ENCODE data around the gene ATG101.
"Not testable (repeated sequence)": the region's sequence is repeated elsewhere in the genome, so short reads cannot be mapped to it uniquely, and the experiment has no call there.

Gene ATG101

DNA sequence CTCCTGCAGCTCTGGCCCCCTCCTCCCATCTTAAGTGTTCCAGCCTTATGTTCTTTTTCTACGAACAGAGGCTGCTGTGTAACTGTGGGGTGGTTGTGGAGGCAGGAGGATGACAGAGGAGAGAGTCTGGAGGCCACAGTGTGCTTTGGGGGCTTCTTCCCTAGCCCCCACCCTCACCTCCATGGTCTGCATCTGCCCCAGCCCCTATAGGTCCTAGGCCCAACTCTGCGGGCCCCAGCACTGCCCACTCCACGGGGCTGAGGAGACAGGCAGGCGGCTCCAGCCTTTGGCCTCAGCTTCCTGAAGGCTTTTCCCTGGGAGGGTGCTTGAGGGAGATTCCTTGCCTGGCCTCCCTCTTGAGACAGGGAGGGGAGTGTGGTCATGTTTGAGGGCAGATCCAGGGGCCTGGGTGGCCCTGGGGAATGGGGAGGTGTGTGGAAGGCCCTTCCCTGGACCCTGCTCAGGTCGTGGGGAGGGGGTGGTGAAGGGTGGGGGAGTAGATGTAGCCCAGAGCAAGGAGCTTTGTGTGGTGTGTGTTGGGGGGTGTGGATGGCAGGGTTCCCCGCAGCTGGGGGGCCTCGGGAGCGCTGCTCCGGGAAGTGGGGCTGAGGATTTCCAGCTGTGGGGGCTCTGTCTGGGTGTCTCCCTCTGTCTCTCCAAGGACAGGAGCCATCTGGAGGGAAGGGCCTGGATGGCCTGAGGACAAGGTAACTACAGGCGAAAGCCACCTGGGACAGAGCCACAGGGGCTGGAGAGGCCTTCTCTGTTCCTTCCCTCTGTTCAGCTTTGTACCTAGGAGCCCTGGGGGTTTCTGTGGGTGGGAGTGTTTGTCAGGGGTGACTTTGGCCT is 10.8 kb downstream of the ATG101 start:
- no peak for DNase-seq

- peak; percentile 53 for DNase-seq
These were observed 11.5 kb downstream of the ATG101 start for GRCh38 chr12:52081263-52081733.

DNA sequence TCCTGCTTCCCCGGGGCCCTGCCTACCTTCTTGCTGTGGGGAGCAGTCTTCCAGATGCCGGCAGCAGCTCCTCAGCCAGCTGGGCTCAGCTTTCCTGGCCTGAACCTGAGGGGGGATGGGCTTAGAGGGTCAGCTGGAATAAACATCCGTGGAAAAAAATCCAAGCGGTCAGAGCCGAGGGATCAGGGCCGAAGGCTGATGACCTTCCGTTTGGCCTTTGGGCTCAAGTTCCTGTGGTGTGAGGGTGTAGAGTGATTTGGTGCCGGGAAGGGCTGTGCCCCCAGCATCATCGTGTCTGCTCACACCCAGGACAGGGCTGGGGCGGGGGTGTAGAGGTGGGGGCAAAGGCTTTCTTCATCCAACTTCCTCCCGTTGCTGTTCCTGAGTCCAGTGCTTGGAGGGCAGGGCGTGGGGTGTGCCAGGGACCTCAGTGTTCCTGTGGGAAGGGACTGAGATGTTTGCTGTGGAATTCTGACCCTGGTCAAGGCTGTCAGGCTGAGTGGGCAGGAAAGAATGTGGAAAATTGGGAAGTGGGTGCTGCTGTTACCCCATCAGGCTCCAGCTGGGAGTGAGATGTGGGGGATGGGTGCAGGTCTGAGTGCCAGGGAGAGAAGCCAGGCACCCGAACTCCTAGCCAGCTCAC is 12.4 kb downstream of the ATG101 start:
- no peak for DNase-seq

DNA sequence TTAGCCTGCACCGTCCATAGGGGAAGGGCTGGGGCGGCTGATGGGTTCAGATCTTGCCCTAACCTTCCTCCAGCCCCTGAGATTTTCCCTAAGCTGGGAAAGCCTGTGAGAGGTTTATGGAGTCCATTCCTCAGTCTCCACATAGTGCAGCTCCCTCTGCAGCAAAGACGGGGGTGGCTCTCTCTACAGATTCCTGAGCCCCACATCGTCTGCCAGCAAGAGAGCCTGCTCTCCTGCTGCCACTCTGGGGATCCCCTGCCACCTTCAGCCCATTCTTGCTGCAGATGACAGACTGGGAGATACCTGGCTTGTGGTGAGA is 12.8 kb downstream of the ATG101 start:
- no peak for DNase-seq

DNA sequence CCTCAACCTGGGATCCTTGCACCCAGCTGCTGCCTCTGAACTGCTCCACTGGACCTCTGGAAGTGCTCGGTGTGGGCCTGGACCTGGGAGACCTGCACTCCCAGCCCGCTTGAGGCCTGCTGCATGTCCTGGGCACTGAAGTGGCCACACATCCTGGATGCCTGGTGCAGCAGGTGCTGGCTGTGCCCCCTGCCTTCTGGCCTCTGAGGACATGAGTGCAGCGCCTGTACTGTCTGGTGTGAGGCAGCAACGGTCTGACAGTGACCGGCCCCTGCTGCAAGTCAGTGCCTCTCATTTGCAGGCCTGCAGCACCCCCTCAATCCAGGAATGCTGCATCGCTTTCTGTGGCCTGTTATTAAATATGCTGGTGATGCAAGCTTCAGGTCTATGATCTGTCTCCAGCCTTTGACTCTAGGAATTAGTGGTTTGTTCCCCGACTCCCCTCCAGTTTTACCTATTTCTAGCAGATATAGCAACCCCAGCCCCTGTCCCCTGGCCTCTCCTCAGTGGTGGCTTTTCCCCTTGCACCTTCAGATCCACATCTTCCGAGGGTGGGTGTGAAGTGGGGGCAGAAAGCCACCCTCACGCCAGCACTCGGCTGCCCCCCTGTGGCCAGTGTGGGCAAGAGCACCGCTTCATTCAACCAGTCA is 13.3 kb downstream of the ATG101 start:
- peak; percentile 75 for DNase-seq

GRCh38 chr12:52083638-52083996 is 13.8 kb downstream of the ATG101 start:
- DNase-seq = no peak

DNA sequence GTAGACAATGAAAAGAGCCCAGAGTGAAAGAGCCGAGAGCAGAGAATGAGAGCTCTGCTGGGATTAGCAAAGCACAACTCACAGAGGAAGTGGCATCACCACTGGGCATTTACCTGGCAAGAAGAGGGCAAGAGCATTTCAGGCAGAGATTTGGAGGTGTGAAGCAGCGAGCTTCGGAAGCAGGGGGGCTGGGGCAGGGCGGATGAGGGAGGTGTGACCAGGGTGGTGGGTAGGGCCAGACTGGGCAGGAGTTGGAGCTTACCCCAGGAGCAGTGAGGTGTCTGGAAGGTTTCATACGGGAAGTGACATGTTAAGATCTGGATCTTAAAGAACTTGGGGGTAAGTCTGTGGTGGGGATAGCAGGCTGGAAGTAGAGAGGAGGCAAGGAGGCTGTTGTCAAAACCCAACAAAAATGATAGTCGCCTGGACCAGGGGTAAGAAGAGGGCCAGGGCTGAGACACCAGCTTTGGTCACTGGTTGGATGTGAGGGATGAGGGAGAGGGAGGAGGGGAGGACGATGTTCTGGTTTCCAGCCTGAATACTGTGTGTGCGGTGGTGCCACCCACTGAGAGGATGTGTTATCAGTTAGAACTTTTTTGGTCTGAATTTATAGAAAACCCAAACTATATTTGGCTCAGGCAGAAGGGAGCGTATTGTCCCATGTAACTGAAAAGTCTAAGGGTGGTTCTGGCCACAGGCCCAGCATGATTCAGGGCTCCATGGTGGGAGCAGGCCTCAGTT is 14.9 kb downstream of the ATG101 start:
- no peak for DNase-seq

DNA sequence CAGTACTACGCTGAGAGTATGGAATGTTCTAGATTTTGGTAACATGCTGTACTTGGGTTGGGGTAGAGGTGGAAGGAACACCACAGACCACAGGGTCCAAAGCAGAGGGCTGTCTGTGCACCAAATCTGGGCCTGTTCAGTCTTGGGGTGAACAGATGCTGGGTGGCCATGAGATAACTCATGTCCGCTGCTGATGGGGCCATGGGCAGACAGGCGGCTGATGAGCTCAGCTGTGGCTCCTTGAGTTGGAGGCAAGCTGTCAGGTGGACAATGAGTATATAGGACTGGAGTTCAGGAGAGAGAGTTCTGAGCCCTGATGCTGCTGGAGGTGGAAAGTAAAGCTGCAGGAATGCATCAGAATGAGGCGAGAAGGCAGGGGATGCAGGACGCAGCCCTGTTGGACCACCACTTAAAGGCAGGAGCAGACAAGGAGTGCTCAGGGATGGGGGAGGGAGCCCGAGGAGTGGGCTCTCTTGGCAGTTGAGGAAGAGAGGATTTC is 16.0 kb downstream of the ATG101 start:
- no peak for DNase-seq

DNA sequence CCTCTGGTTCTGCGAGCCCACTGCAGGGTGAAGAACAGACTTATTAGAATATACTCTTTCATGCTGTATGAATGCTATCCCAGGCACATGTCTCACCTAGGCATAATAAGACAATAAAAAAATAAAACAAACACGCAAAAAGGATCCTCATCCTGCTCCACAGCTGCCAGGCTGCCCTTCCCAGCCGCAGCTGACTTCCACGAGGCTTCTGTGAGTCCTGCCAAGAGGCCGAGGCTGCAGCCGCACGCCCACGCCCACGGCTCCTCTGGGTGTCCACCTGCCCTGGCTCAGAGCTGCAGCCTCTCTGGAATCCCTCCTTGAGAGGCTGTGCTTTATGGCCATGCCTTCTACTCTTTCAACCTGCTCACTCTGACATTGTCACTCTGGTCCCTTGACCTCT is 16.6 kb downstream of the ATG101 start:
- DNase-seq = no peak

DNA sequence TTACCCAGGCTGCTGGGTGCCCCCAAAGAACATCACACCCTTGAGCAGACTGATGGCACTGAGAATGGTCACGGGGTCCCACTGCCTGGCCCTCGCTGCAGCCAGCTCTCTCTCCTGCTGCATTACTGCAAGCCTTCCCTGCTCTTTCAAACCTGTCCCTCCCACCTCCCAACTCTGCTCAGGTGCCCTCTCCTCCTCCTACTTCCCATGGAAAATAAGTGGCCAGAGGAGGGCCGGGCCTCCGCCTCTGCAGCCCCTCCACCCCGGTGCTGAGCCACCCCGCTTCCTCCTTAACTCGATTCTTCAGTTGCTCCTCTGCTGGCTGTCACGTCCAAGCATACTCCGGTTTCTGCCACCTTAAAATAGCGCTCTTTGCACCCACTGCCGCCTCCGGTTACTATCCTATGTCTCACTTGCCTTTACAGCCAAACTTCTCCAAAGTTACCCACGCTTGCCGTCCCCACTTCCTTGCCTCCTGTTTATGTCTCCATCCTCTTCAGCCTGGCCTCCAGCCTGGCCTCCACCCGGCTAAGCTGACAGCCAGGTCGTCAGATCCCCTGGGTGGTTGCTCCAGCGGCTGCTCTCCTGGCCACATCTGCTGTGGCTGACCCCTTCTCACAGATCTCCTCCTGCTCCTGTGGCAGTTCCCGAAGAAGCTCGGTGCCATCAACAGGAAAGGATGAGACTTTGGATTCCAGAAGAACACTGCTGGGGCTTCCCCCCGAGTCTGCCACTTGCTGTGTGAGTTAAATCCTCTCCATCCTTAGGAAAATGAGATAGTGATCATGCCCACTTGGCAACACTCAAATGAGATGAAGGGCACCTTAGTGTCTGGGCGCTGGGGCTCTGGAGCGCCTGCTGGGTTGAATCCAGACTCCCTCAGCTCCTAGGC is 17.4 kb downstream of the ATG101 start:
- DNase-seq = no peak

DNA sequence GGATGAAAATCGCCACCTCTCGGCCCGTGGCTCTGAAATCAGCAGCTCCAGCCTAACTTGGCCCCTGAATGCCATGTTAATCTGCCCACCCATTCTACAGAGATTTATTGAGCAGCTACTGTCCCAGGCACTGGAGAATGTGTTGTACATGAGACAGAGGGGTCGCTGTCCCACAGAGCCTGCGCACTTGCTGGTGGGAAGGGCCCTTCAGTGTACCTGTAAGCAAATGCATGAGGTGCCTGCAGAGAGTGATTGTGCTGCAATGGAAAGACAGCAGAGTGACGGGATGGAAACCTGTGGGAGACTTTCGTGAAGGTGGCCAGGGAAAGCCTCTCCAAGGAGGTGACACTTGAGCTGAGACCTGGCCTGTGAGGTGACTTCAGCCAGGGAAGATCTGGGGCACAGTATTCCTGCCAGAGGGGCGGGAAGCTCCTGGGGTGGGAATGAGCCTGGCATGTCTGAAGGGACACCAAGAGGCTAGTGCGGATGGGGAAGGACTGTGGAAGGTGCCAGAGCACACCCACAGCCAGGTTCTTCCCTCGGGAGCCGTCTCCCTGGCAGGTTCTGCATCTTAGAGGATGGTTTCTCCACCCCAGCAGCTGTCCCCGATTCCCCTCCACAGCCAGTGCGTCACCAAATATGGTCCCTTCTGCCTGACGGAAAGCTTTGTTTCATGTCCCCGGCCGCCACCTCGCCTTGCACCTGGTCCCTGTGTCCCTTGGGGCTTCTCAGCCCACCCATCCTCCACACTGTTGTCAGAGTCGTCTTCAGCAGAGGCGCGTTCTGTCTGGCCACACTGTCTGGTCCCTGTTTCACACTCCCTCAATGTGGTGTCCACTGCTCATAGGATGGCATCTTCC is 18.4 kb downstream of the ATG101 start:
- DNase-seq = no peak

GRCh38 chr12:52089491-52089890 is 19.7 kb downstream of the ATG101 start:
- no peak for DNase-seq

GRCh38 chr12:52090291-52090690 is 20.5 kb downstream of the ATG101 start:
- DNase-seq = no peak

DNA sequence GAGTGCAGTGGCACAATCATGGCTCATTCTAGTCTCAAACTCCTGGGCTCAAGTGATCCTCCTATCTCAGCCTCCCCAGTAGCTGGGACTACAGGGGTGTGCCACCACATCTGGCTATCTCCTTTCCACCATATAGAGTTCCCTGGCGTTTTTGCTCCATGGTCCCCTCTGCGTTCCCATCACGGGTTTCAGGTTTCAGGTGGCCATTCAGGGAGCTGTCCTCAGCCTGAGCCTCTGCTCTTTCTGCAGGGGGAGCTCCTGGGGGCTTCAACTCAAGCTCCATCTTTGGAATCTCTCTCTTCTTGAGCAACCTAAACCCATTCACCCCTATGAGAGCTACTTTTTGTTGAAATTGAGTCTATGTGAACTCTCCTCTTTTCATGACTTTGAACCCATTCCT is 21.3 kb downstream of the ATG101 start:
- no peak for DNase-seq

DNA sequence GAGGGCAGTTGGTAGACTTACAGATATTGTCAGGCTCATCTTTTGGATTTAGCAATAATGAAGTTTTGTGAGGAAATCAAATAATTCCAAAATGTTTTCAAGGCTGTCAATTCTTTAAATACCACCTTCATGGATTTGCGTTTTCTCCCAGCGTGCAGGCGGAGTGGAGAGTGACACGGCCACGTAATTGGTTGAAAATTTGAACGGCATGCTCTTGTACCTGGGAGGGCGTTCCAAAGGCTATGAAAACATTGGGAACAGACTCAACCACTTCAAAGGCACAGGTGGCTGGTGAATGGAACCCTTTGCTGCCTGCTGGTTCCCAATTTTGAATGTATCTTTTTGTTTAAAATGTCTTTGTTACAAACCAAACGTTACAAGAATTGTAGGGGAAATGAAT is 22.1 kb downstream of the ATG101 start:
- no peak for DNase-seq

GRCh38 chr12:52093346-52093745 is 23.6 kb downstream of the ATG101 start:
- DNase-seq = no peak

GRCh38 chr12:52096332-52097044 is 26.7 kb downstream of the ATG101 start:
- no peak for DNase-seq

DNA sequence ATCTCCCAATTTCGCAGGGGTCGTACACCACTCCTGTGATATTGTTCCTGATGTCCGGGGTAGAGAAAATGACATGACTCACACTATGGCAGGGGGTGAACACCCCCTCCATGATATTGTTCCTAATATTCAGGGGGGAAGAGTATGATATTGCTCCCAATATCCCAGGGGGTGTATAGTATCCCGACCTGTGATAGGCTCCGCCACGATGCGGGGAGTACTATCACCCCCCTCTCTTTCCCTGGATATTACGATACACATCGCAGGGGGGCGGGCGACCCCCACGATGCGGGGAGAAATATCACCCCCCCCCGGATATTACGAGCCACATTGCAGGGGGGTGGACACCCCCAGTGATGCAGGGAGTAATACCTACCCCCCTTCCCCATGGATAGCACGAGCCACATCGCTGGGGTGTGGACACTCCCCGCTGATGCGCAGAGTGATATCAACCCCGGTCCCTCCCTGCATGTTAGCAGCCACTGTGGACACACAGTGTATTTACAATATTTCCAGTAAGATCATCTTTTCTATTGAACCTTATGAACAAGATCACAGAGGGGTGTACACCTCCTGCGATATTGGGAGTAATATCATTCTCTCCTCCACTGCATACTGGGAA is 27.4 kb downstream of the ATG101 start:
- DNase-seq = peak; percentile 11

DNA sequence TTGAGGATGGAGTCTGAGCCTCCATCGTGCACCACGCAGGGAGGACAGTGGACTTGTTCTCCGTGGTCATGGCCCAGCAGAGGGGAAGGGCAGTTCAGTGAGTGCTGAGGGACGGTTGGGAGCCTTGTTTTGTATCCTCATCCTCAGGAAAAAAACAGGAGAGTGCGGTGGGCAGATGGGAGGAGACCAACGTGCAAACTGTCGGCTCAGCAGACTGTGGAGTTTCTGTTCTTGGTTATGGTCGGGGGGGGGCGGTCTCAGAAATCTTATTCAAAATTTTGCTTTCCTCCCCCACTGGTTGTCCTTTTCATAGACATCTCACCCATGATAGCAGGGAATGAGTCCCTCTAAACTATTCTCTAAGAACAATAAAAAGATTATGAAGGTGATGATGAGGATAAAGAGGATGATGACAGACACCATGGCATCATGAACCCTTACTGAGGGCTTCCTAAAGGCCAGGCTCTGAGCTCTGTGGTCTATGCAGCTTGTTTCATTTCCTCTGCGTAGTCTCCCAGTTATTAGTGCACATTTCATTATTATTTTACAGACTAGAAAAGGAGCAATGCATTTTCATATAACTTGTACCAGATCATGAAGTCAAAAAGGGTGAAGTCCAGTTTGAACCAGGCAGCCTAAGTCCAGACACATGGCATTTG is 34.8 kb downstream of the ATG101 start:
- DNase-seq = not testable (repeated sequence)
